Measurements from ENCODE around the gene RSPH1. TPM values are rescaled to one million over a fixed set of nuclear protein-coding genes. Genes with fewer than 3 reads are reported as not detected.

The RSPH1 gene
- total and polyA plus RNA-seq, 2 of the 8 experiments (the other 6 are each of a cell fraction or from before 2014, with no cell fraction given): 0.24 TPM; not detected in 1

DNA sequence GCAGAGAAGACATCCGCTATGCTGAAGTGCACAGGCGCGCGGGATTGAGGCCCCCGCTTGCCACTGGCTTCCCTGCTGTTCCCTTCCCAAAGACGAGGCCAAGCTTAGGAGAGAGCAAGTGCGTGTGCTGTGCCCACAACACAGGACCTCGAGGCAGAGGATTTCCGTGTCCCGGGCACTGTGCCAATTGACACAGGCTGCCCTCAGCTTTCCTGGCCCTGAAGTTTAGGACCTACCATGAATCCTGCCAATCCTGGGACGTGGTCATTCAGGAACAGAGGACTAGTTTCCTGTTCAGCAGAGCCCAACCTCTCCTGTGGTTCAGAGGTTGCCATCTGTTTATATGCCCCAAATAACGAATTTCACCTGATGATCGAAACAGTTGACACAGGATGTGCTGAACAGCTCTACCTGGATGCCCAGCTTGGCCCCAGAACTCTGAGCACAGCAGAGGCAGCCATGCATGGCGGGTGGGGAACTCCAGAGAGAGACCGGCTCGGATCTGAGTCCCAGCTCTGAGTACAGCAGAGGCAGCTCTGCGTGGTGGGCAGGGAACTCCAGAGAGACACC is 39.7 kb upstream of the RSPH1 start (continued):
- TF ChIP-seq CHD1 (IDR thresholded peaks at IDR 0.05; ENCODE audit: low read depth, low read length): no peak

Data from H1 (cell line).